ENCODE measurements around the gene PTPRN2. TPM values are rescaled to one million over a fixed set of nuclear protein-coding genes. Genes with fewer than 3 reads are reported as not detected.
"Not testable (repeated sequence)": the region's sequence is repeated elsewhere in the genome, so short reads cannot be mapped to it uniquely, and the experiment has no call there.

The PTPRN2 gene
- polyA plus RNA-seq, 3 donors, result 6.8 to 7.9 (median 7.2) TPM

- DNase-seq (ENCODE audit: low read depth in 3 of 3, low spot score in 2 of 3), result no peak
These were observed 244.1 kb downstream of the PTPRN2 start for GRCh38 chr7:158343526-158343925.

DNA sequence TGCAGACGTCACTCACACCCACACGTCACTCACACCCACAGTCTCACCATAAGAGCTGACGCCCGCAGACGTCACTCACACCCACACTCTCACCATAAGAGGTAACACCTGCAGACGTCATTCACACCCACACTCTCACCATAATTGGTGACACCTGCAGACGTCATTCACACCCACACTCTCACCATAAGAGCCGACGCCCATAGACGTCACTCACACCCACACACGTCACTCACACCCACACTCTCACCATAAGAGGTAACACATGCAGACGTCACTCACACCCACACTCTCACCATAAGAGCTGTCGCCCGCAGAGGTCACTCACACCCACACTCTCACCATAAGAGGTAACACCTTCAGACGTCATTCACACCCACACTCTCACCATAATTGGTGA is 246.5 kb downstream of the PTPRN2 start:
- not testable (repeated sequence) for DNase-seq (ENCODE audit: low read depth in 3 of 3, low spot score in 2 of 3)

GRCh38 chr7:158336952-158337351 is 250.7 kb downstream of the PTPRN2 start:
- not testable (repeated sequence) for DNase-seq (ENCODE audit: low read depth in 3 of 3, low spot score in 2 of 3)

GRCh38 chr7:158332516-158332915 is 255.1 kb downstream of the PTPRN2 start:
- DNase-seq (ENCODE audit: low read depth in 3 of 3, low spot score in 2 of 3), result not testable (repeated sequence)

DNA sequence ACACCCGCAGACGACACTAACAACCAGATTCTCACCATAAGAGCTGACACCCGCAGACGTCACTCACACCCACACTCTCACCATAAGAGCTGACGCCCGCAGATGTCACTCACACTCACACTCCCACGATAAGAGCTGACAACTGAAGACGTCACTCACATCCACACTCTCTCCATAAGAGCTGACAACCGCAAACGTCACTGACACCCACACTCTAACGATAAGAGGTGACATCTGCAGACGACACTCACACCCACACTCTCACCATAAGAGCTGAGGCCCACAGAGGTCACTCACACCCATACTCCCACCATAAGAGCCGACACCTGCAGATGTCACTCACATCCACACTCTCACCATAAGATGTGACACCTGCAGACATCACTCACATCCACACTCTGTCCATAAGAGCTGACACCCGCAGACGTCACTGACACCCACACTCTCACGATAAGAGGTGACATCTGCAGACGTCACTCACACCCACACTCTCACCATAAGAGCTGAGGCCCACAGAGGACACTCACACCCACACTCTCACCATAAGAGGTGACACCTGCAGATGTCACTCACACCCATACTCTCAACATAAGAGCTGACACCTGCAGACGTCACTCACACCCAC is 255.7 kb downstream of the PTPRN2 start:
- not testable (repeated sequence) for DNase-seq (ENCODE audit: low read depth in 3 of 3, low spot score in 2 of 3)

GRCh38 chr7:158329686-158330085 is 257.9 kb downstream of the PTPRN2 start:
- no peak for DNase-seq (ENCODE audit: low read depth in 3 of 3, low spot score in 2 of 3)

DNA sequence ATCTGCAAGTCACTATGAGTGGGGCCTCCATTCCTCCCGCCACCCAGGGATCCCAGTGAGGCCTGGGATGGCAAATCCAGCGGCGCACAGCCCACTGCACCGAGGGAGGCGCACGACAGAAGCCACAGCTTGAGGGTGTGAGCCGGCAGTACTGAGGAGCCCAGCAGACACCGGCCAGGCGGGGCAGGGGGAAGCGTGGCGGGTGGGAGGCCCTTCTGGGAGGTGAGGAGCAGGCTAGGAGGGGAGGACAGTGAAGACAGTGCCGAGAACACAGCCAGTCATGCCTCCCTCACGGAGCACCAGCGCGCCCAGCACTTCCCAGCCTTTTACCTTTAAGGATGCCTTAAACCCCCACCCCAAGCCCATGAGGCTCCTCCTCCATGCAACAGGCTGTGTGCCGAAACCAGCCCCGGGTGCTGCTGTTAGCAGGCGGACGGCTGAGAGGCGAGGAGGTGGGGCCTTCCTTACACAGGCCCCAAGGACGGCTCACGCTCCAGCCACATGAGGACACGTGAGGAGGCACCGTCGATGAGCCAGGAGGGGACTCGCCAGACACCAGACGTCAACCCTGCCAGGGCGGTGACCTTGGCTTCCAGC is 258.5 kb downstream of the PTPRN2 start:
- no peak for DNase-seq (ENCODE audit: low read depth in 3 of 3, low spot score in 2 of 3)

GRCh38 chr7:158328376-158329013 is 259.1 kb downstream of the PTPRN2 start:
- no peak for DNase-seq (ENCODE audit: low read depth in 3 of 3, low spot score in 2 of 3)

GRCh38 chr7:158327571-158328180 is 259.9 kb downstream of the PTPRN2 start:
- no peak for DNase-seq (ENCODE audit: low read depth in 3 of 3, low spot score in 2 of 3)

DNA sequence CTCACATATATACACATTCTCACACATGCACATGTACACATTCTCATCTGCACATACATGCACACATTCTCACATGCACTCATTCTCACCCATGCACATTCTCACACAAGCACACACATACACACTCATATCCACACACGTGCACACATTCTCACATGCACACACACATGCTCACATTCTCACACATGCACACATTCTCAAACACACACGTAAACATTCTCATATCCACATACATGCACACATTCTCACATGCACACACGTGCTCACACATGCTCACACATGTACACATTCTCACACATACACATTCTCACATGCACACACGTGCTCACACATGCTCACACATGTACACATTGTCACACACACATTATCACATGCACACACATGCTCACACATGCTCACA is 260.6 kb downstream of the PTPRN2 start:
- DNase-seq (ENCODE audit: low read depth in 3 of 3, low spot score in 2 of 3), result no peak

- DNase-seq (ENCODE audit: low read depth in 3 of 3, low spot score in 2 of 3), result peak in 1 of 3 donors; percentile 44
These were observed 261.9 kb downstream of the PTPRN2 start for GRCh38 chr7:158325530-158326381.

DNA sequence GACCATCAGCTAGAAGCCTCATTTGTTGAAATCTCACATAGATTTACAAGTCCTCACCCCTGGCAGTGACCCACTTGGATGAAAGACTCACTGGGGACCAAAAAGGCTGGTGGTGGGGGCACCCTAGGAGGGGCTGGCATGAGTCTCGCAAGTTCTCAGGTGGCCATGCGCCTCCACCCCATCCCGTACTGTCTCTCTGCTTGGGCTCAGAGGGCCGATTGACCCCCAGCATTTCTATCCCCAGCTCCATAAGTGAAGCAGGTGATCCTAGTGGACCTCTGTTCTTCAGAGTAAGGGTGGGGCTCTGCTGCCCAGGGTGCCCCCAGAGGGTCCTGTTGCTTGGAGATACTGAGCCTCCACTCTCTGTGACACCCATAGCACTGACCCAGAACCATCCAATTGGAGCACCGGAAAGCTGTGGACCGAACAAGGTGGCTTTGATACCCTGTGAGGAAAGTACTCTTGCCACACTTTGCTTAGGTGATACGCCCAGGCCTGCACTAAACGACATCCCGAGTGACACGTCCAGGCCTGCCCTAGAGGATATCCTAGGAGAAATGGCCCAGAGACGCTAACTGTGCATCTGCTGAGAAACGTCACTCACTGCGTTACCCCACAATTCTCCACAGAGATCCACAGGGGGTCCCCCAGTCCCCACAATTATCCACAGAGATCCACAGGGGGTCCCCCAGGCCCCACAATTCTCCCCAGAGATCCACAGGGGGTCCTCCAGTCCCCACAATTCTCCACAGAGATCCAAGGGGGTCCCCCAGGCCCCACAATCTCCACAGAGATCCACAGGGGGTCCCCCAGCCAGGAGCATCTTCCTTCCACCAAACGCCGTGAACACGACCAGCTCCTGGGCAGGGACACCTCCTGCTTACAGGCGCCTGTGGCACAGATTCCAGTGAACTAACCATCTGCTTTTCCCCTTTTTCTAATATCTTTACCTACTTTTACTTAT is 262.9 kb downstream of the PTPRN2 start:
- no peak for DNase-seq (ENCODE audit: low read depth in 3 of 3, low spot score in 2 of 3)

- no peak for DNase-seq (ENCODE audit: low read depth in 3 of 3, low spot score in 2 of 3)
These were observed 263.8 kb downstream of the PTPRN2 start for GRCh38 chr7:158323741-158324396.

DNA sequence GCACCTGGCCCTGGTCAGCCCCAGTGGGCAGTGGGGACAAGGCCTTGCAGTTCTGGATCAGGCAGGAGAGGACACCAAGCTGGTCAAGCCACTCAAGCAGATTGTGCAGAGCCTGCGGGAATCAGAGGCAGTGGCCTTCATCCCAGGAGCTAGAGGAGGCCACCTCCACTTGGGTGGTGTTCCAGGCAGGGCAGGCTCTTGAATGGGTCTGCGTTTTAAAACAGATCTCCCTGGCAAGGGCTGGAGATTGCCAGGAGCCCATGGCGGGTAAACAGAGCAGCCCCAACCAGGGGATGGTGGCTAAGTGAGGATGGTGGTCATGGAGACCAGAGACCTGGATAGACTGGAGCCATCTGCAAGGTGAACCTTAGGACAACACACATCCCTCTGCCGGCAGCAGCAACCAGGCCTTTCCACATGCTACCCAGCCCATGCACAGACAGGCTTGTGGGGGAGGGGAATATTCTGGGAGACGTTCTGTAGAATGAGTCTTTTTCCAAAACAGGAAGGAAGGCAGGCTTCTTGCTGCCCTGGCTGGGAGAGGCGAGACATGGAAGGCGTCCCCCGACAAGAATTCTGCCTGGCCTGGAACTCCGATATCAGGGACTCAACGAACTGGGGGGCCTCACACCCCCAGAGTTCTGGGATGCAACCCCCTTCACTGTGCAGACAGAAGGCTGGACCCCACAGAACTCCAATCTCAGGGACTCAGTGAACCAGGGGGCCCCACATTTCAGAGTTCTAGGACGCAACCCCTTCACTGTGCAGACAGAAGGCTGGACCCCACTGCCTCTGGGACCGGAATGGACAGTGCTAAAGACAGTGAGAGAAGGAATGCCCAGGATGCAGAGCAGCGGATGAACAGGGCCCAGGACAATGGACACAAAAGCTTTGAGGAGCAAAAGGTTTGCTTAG is 264.8 kb downstream of the PTPRN2 start:
- DNase-seq (ENCODE audit: low read depth in 3 of 3, low spot score in 2 of 3), result no peak

DNA sequence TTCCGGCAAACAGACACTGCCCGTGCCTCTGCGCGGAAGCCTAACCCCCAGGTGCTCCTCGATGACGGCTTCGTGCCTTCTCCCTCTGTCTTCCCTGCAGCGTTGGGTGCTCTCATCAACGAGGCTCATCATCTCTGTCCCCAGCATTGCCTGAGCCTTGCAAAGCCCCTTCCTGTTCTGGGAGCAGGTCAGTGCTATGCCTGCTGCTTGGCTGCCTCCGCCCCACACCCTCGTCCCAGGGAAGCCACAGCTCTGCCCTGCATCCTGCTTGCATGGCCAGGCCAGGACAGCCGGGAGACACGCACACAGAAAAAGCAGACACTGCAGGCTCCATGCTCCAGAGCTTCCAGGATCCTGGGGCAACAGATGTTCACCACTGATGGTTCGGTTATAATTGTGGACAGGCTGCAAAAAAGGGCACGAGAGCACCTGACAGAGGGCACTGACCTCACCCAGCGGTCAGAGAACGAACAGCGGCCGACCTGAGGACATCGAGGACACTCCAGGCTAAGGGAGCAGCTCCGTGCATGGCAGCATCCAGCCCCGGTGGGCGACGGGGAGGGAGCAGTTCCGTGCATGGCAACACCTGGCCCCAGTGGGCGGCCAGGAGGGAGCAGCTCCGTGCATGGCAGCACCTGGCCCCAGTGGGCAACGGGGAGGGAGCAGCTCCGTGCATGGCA is 265.5 kb downstream of the PTPRN2 start:
- no peak for DNase-seq (ENCODE audit: low read depth in 3 of 3, low spot score in 2 of 3)

DNA sequence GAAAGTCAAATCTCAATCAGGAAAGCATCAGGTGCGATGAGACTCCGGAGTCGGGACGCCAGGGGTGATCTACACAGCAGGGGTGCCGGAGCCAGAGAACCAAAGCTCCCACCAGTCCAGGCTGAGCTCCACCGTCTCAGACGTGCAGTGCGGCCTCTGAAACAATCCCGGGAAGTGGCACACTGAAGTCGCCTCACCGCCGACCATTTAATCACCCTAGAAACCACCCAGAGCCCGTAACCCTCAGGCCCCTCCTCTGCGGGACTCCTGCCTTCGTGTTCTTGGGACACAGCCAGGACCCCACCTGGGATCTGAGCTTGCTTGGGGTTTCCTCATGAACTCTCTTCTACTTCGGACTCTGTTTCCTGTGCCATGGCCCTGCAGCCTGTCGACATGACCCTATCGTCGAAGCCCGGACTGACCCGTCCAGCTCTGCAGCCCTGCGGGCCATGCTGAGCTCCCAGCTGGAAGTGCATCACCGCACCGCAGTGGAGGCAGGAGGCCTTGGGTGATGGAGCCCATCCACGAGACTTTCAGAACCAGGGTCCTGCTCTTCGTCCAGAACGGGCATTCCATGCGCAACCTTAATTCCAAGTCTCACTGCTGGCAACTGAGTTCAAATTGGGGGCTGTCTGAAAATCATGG is 266.4 kb downstream of the PTPRN2 start:
- DNase-seq (ENCODE audit: low read depth in 3 of 3, low spot score in 2 of 3), result no peak

- no peak for DNase-seq (ENCODE audit: low read depth in 3 of 3, low spot score in 2 of 3)
These were observed 267.3 kb downstream of the PTPRN2 start for GRCh38 chr7:158320328-158320727.

Measured in right renal cortex interstitium (tissue), 3 donors.